T47D (cell line): Measurements from ENCODE around the gene CREBBP.

ENCODE experiments used
- DNase-seq, 2 experiments: peaks; one replicate each; pipeline versions ENCODE4 v3.0.0 to v3.0.0-alpha.2; 2011 to 2012; ENCODE audit warnings: low read depth in 1 of 2, low spot score in 1 of 2
- JUND ChIP-seq: IDR thresholded peaks from 2 replicates; pipeline ENCODE4 v1.6.1; 2012; ENCODE audit warnings: low read depth
- in situ Hi-C: cut with HindIII; loops from 2 replicates; pipeline ENCODE4 v1.10.0; 2016; ENCODE audit warnings: low sequenced_read_pairs, low pct_unique_long_range_greater_than_20kb

Gene CREBBP

DNA sequence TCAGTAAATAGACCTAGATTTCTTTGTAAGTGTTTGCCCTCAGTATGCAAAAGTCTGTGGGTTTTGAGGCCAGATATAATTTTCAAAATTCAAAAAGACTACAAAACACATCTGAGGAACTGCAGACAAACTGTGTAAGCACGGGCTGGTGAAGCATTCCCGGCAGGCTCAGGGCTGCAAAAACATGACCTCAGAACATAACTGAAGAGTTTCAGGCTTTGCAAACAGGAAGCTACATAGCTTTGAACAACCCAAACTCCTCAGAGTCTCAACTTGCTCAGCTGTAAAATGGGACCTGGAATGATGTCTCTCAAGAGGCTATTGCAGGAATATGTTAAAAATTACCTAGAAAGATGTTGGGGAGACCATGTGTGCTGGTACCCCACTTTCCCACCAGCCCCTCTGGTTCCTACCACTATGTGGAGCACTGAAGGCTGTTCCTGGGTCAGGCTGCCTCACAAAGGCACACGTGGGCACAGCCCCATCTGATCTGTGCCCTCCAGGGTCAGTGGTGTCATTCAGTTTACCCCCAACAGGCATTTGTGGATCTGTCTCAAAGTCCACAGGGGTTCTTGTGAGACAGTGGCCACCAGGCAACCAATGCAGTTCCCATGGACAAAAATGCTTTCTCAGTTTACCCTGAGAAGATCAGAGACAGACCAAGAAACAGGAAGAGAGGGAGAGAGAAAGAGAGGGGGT lies 72.9 kb downstream of the CREBBP start:
- TF ChIP-seq JUND = no peak
- DNase-seq = no peak
- in situ Hi-C loops = no loop called here

DNA sequence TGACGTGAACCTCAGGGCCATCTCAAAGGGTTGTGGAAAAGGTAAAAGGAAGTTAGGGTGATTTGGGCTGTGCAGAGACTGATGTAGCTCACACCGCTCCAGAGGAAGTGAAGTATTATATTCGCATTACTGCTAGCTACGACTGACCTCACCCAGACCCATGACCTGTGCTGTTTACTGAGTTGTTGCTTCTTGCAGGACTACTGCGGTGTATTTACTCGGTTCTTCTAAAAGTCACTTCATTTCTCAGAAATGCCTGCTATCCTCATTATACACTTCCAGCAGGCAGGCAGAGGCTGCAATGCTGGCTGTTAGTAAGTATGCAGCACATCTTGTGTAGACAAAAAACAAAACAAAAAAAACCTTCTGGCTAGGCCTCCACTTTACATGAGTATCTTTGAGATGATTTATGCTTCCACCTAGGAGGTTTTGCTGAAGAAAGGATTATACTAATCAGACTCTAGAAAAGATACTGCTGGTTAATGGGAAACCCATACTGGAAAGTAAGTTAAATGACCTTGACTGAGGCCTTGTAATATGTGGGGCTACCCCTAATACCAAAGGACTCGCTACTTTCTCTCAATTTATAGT lies 76.0 kb downstream of the CREBBP start:
- no peak for DNase-seq
- no peak for TF ChIP-seq JUND
- in situ Hi-C loops = no loop called here

GRCh38 chr16:3800477-3801270 lies 79.8 kb downstream of the CREBBP start:
- no peak for DNase-seq
- in situ Hi-C loops = no loop called here
- TF ChIP-seq JUND = no peak

DNA sequence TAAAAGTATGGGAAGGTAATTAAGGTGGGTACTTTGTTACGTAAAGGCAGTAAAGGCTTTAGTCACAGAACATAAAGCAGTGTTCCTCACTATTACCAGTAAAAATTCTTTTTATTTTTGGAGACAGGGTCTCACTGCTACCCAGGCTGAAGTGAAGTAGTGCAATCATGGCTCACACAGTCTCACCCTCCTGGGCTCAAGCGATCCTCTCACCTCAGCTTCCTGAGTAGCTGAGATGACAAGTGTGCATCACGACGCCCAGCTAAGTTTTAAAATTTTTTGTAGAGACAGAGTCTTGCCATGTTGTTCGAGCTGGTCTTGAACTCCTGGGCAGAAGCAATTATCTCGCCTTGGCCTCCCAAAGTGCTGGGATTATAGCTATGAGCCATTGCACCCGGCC lies 80.5 kb downstream of the CREBBP start:
- DNase-seq = no peak
- in situ Hi-C loops = no loop called here
- TF ChIP-seq JUND = no peak

DNA sequence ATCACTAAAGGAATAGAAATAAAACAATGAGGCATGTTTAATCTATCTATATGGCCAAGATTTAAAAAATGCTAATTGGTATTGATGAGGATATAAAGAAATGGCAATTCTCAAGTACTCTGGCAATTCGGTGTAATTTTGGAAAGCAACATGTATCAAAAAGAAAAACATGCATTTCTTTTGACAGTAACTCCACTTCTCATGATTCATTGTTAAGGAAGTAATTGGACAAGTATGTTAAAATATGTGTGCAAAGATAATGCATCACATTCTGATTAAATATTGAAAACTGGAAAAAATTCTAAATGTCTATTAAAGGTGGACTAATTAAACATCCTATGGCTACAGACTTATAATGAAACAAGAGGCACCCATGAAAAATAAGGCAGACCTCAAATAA lies 81.2 kb downstream of the CREBBP start:
- in situ Hi-C loops = no loop called here
- TF ChIP-seq JUND = no peak
- no peak for DNase-seq

DNA sequence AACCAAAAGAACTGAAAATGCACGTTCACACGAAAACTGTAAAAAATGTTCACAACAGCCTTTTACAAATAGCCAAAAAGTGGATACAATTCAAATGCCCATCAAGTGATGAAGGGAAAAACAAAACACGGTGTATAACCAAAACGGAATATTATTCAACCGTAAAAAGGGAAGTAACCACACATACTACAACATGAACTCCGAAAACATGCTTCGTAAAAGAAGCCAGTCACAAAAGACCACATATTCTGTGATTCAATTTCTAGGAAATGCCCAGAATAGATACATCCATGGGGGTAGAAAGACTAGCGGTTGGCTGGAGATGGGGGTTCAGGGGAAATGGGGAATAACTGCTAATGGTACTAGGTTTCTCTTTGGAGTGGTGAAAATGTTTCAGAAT lies 81.7 kb downstream of the CREBBP start:
- in situ Hi-C loops = no loop called here
- TF ChIP-seq JUND = no peak
- DNase-seq = no peak

DNA sequence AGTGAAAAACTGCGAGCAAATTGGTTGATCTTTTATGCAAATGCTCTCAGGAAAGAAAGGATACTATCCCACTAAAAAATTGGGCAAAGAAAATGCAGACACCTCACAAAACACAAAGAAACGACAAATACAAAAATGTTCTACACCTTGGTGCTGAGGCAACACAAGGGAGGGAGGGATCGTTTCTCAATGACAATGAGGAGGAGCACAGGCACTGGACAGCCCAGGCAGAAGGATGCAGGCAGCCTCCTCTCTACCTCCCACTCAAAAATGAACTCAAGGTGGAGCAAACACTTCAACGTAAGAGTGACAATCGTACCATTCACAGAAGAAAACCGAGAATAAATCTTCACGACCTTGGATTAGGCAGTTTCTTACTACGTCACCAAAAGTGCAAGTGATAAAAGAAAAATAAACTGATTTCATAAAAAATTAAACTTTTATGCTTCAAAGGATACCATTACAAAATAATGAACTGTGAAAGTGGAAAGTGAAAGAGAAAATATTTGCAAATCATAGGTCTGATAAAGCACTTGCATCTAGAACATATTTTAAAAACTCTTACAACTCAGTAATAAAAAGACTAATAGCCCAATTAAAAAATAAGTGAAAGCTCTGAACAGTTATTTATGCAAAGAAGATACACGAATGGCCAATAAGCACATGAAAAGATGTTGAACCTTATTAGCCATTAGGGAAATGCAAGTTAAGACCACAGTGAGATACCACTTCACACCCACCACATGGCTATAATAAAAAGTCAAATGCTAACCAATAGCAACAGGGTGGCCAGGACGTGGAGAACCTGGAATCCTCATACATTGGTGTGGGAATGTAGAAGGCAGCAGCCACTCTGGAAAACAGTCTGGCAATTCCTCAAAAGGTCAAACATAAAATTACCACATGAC lies 82.4 kb downstream of the CREBBP start:
- TF ChIP-seq JUND = no peak
- in situ Hi-C loops = no loop called here
- DNase-seq = no peak

- no peak for TF ChIP-seq JUND
- DNase-seq = no peak
- in situ Hi-C loops = no loop called here
These were observed 83.0 kb downstream of the CREBBP start for GRCh38 chr16:3797473-3797872.

DNA sequence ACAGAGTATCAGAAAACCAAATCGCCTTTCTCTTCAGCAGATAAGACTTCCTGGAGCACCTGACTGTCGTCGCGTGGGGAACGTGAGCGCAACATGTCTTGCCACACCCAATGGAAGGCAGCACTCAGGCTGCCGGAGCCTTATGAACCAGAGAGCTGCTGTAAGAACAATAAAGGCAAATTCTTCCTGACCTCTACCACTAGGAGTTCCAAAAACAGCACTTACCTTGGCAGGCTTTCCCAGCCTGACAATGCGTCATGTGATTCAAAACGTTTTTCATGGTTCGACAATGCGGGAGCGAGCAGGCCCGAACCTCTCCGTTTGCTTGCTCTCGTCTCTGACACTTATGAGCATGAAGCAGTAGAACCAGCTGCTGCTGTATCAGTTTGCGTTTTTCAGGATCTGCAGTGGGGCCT lies 87.3 kb downstream of the CREBBP start:
- no peak for DNase-seq
- no peak for TF ChIP-seq JUND
- in situ Hi-C loops = no loop called here

DNA sequence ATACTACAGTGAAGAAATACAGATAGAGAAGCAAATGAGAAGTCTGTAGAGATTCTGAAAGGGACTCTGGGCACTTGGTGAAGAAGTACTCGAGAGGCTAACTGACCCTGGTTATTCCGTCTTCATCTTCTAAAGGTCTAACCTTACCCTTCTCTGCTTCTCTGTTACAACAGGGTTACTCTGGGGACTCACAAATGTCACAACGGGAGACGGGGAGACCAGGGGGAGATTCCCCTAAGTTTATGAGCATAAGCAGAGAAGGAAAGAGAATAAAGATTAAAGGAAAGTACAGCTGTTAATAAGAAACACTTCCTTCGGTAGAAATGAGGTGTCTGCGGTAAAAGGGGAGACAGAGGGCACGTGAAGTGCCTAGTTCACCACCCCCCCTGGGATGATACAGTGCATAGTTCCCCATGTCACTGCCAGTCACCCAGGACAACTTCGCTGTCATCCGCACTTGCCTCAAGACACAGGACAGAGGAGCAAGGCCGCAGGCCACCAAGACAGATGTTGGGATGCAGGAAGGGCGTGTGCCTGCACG lies 88.0 kb downstream of the CREBBP start:
- in situ Hi-C loops = no loop called here
- DNase-seq = no peak
- no peak for TF ChIP-seq JUND

- in situ Hi-C loops = no loop called here
- no peak for DNase-seq
- no peak for TF ChIP-seq JUND
These were observed 88.8 kb downstream of the CREBBP start for GRCh38 chr16:3791701-3792100.

- TF ChIP-seq JUND = no peak
- in situ Hi-C loops = no loop called here
- no peak for DNase-seq
These were observed 91.0 kb downstream of the CREBBP start for GRCh38 chr16:3789375-3790099.
